GM18868 (cell line): ENCODE measurements around the gene INPP4B.
"Not testable (repeated sequence)": the region's sequence is repeated elsewhere in the genome, so short reads cannot be mapped to it uniquely, and the experiment has no call there.

Experiments used
- ATAC-seq: cut with Tn5 transposase; IDR thresholded peaks from one replicate; pipeline ENCODE4 v1.9.1; 2021; ENCODE audit warnings: mild to moderate bottlenecking, moderate library complexity; ENCODE audit not compliant: unreplicated experiment

INPP4B gene

GRCh38 chr4:142104041-142104440 lies 742.1 kb downstream of the INPP4B start:
- no peak for ATAC-seq

- no peak for ATAC-seq
These were observed 744.7 kb downstream of the INPP4B start for GRCh38 chr4:142101401-142101800.

- no peak for ATAC-seq
These were observed 745.2 kb downstream of the INPP4B start for GRCh38 chr4:142100941-142101340.

GRCh38 chr4:142098900-142099545 lies 747.1 kb downstream of the INPP4B start:
- ATAC-seq: no peak

- no peak for ATAC-seq
These were observed 747.7 kb downstream of the INPP4B start for GRCh38 chr4:142098380-142098779.

GRCh38 chr4:142097015-142097414 lies 749.1 kb downstream of the INPP4B start:
- ATAC-seq: no peak

- ATAC-seq: no peak
These were observed 750.1 kb downstream of the INPP4B start for GRCh38 chr4:142095886-142096605.

- ATAC-seq: no peak
These were observed 753.2 kb downstream of the INPP4B start for GRCh38 chr4:142092941-142093340.

GRCh38 chr4:142091691-142092182 lies 754.4 kb downstream of the INPP4B start:
- ATAC-seq: no peak

- no peak for ATAC-seq
These were observed 755.0 kb downstream of the INPP4B start for GRCh38 chr4:142091085-142091513.

GRCh38 chr4:142088906-142089305 lies 757.2 kb downstream of the INPP4B start:
- ATAC-seq: no peak

- ATAC-seq: no peak
These were observed 760.4 kb downstream of the INPP4B start for GRCh38 chr4:142085513-142086292.

GRCh38 chr4:142083264-142083663 lies 762.8 kb downstream of the INPP4B start:
- no peak for ATAC-seq

GRCh38 chr4:142081025-142081424 lies 765.1 kb downstream of the INPP4B start:
- no peak for ATAC-seq

- no peak for ATAC-seq
These were observed 766.1 kb downstream of the INPP4B start for GRCh38 chr4:142079959-142080358.

GRCh38 chr4:142077048-142077447 lies 769.1 kb downstream of the INPP4B start:
- no peak for ATAC-seq

GRCh38 chr4:142068304-142068703 lies 777.8 kb downstream of the INPP4B start:
- ATAC-seq: not testable (repeated sequence)

GRCh38 chr4:142066562-142066961 lies 779.5 kb downstream of the INPP4B start:
- ATAC-seq: not testable (repeated sequence)

- no peak for ATAC-seq
These were observed 780.9 kb downstream of the INPP4B start for GRCh38 chr4:142065086-142065647.

GRCh38 chr4:142064181-142064580 lies 781.9 kb downstream of the INPP4B start:
- ATAC-seq: no peak

- no peak for ATAC-seq
These were observed 800.1 kb downstream of the INPP4B start for GRCh38 chr4:142045996-142046395.
